OCI-LY1 (cell line): Measurements from ENCODE around the gene PSMA5.

Experiments used
- EZH2 ChIP-seq: fragments of 200-600 bp; sonication (generic), shearing (Covaris generic); IDR thresholded peaks from 2 replicates; pipeline ENCODE4 v1.8.0; 2017; ENCODE audit warnings: borderline replicate concordance, mixed run types, mild to moderate bottlenecking, antibody characterized with exemption, low read length, moderate library complexity, mixed read lengths
- TF ChIP-seq, protein P1 (sequence below): fragments of 200-600 bp; sonication (generic), shearing (Covaris generic); IDR thresholded peaks from 2 replicates; pipeline ENCODE4 v1.5.1; 2017; ENCODE audit warnings: mild to moderate bottlenecking, antibody characterized with exemption, low read length, moderate library complexity, mixed read lengths

GRCh38 chr1:109369167-109369746, 57.0 kb downstream of the PSMA5 start:
- TF ChIP-seq, protein P1, sequence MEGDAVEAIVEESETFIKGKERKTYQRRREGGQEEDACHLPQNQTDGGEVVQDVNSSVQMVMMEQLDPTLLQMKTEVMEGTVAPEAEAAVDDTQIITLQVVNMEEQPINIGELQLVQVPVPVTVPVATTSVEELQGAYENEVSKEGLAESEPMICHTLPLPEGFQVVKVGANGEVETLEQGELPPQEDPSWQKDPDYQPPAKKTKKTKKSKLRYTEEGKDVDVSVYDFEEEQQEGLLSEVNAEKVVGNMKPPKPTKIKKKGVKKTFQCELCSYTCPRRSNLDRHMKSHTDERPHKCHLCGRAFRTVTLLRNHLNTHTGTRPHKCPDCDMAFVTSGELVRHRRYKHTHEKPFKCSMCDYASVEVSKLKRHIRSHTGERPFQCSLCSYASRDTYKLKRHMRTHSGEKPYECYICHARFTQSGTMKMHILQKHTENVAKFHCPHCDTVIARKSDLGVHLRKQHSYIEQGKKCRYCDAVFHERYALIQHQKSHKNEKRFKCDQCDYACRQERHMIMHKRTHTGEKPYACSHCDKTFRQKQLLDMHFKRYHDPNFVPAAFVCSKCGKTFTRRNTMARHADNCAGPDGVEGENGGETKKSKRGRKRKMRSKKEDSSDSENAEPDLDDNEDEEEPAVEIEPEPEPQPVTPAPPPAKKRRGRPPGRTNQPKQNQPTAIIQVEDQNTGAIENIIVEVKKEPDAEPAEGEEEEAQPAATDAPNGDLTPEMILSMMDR: no peak
- no peak for TF ChIP-seq EZH2
